ENCODE data around the gene TPK1.

The TPK1 gene

DNA sequence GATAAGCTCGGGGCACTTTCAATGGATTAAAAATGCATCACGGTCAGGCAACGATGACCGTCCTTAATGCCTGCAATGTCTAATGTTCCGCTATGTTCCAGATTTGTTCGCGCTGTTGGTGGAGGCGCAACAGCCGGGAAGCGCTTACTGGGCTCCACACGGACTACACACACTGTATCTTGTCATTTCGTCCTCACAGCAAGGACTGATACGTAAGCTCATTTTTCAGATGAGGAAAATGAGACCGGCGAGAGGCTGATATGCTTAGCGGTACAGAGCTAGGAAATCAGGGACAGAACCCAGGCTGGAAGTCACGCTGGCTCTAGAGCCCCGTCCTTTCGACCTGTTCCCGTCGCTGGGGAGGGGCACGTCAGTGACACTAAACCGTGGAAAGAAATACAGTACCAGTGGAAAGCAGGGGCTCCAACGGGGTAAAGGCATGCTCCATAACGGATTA lies 670 bp downstream of the TPK1 start:
- TF ChIP-seq, protein P1, sequence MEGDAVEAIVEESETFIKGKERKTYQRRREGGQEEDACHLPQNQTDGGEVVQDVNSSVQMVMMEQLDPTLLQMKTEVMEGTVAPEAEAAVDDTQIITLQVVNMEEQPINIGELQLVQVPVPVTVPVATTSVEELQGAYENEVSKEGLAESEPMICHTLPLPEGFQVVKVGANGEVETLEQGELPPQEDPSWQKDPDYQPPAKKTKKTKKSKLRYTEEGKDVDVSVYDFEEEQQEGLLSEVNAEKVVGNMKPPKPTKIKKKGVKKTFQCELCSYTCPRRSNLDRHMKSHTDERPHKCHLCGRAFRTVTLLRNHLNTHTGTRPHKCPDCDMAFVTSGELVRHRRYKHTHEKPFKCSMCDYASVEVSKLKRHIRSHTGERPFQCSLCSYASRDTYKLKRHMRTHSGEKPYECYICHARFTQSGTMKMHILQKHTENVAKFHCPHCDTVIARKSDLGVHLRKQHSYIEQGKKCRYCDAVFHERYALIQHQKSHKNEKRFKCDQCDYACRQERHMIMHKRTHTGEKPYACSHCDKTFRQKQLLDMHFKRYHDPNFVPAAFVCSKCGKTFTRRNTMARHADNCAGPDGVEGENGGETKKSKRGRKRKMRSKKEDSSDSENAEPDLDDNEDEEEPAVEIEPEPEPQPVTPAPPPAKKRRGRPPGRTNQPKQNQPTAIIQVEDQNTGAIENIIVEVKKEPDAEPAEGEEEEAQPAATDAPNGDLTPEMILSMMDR (IDR thresholded peaks at IDR 0.05; ENCODE audit: low read length): no peak
- TF ChIP-seq EZH2 (IDR thresholded peaks at IDR 0.05; ENCODE audit: borderline replicate concordance, low read length): no peak

DNA sequence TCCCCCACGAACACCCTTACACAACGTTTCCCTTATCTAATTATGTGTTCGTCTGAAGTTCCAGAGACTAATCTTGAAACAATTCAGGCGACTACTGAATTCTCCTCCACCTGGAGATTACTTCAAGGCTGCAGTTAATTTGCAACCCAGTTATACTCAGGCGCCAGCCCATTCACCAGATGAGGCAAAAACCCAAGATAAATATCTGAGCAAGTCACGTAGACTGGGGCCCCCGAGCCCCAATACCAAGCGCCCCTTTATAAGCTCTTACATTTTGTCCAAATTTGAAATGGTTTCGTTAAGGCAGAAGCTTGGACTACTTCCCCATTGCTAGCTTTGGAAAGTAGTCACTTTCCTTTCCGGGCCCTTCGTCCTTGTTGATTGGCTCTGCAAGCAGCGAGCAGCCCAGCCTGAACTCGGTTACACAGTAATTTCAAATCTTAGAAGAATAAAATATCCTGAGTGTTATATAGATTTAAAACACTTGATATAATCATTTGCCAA lies 1.2 kb downstream of the TPK1 start:
- H3K4me1 ChIP-seq (ENCODE audit: insufficient read depth, low read length, severe bottlenecking): peaks cover 18% of the 10 kb centered on the region
- H3K9ac ChIP-seq (ENCODE audit: low read length): peak overlapping the region; percentile 81
- H3F3A ChIP-seq (ENCODE audit: insufficient read depth, low read length): no peaks in the 10 kb centered on the region
- peak overlapping the region; percentile 45; the same call in 1 of the 2 replicates for H2AFZ ChIP-seq (ENCODE audit: low read length)
- peak overlapping the region; percentile 86 for H3K4me2 ChIP-seq (ENCODE audit: low read length)
- no peaks in the 10 kb centered on the region for H3K36me3 ChIP-seq (ENCODE audit: insufficient read depth, low read length)
- H4K20me1 ChIP-seq (ENCODE audit: insufficient read depth, low read length): no peaks in the 10 kb centered on the region
- no peaks in the 10 kb centered on the region for H3K9me2 ChIP-seq (ENCODE audit: low read depth, low read length)
- peak overlapping the region; percentile 53 for H3K27ac ChIP-seq (ENCODE audit: low read depth, low read length, poor library complexity, severe bottlenecking)
- no peaks in the 10 kb centered on the region for H3K9me3 ChIP-seq (ENCODE audit: low read length)
- peak overlapping the region; percentile 79 for H3K4me3 ChIP-seq (ENCODE audit: low read depth, low read length, poor library complexity, severe bottlenecking)
- TF ChIP-seq, protein P1 (IDR thresholded peaks at IDR 0.05; ENCODE audit: low read length): no peak
- TF ChIP-seq EZH2 (IDR thresholded peaks at IDR 0.05; ENCODE audit: borderline replicate concordance, low read length): no peak
- H3K27me3 ChIP-seq (ENCODE audit: insufficient read depth, low read length): no peaks in the 10 kb centered on the region
- H3K79me2 ChIP-seq (ENCODE audit: insufficient read depth, low read length): no peaks in the 10 kb centered on the region

More for the DNA sequence above, 670 bp downstream of the TPK1 start:
- H3K4me3 ChIP-seq (ENCODE audit: low read depth, low read length, poor library complexity, severe bottlenecking): peak overlapping the region; percentile 79
- peak overlapping the region; percentile 81 for H3K9ac ChIP-seq (ENCODE audit: low read length)
- no peaks in the 10 kb centered on the region for H3K9me3 ChIP-seq (ENCODE audit: low read length)
- H3K36me3 ChIP-seq (ENCODE audit: insufficient read depth, low read length): no peaks in the 10 kb centered on the region
- H3K4me2 ChIP-seq (ENCODE audit: low read length): peak overlapping the region; percentile 86
- H2AFZ ChIP-seq (ENCODE audit: low read length): peak overlapping the region; percentile 45; the same call in 1 of the 2 replicates
- peaks cover 18% of the 10 kb centered on the region for H3K4me1 ChIP-seq (ENCODE audit: insufficient read depth, low read length, severe bottlenecking)
- H3K27me3 ChIP-seq (ENCODE audit: insufficient read depth, low read length): no peaks in the 10 kb centered on the region
- H3K9me2 ChIP-seq (ENCODE audit: low read depth, low read length): no peaks in the 10 kb centered on the region
- peak overlapping the region; percentile 53 for H3K27ac ChIP-seq (ENCODE audit: low read depth, low read length, poor library complexity, severe bottlenecking)
- H3F3A ChIP-seq (ENCODE audit: insufficient read depth, low read length): no peaks in the 10 kb centered on the region
- no peaks in the 10 kb centered on the region for H3K79me2 ChIP-seq (ENCODE audit: insufficient read depth, low read length)
- H4K20me1 ChIP-seq (ENCODE audit: insufficient read depth, low read length): no peaks in the 10 kb centered on the region

DNA sequence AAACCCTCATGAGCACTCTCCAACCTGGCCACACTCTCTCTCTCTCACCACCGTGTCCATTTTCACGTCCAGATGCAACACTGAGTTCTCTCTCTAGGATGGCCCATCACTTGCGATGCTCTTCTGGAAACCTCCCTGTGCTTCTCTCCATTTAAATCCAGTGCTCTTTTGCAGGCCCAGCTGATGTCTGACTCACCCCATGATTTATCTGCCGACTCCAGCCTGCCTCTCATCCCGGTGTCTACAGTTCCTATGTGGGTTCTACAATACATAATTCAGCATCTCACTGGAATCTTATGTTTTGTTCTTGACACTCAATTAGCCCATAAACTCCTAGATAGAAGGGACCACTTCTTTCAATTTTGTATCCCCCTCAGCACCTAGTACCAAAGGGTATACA lies 5.0 kb downstream of the TPK1 start:
- H3K4me1 ChIP-seq (ENCODE audit: insufficient read depth, low read length, severe bottlenecking): peaks cover 14% of the 10 kb centered on the region
- H4K20me1 ChIP-seq (ENCODE audit: insufficient read depth, low read length): no peaks in the 10 kb centered on the region
- H3K27me3 ChIP-seq (ENCODE audit: insufficient read depth, low read length): no peaks in the 10 kb centered on the region
- no peaks in the 10 kb centered on the region for H3F3A ChIP-seq (ENCODE audit: insufficient read depth, low read length)
- no peak overlapping the region for H3K4me2 ChIP-seq (ENCODE audit: low read length)
- no peak overlapping the region for H3K4me3 ChIP-seq (ENCODE audit: low read depth, low read length, poor library complexity, severe bottlenecking)
- no peaks in the 10 kb centered on the region for H3K9me3 ChIP-seq (ENCODE audit: low read length)
- no peaks in the 10 kb centered on the region for H3K9me2 ChIP-seq (ENCODE audit: low read depth, low read length)
- no peak overlapping the region for H2AFZ ChIP-seq (ENCODE audit: low read length)
- no peak overlapping the region for H3K9ac ChIP-seq (ENCODE audit: low read length)
- H3K27ac ChIP-seq (ENCODE audit: low read depth, low read length, poor library complexity, severe bottlenecking): no peak overlapping the region
- no peaks in the 10 kb centered on the region for H3K36me3 ChIP-seq (ENCODE audit: insufficient read depth, low read length)
- H3K79me2 ChIP-seq (ENCODE audit: insufficient read depth, low read length): no peaks in the 10 kb centered on the region
- TF ChIP-seq, protein P1 (IDR thresholded peaks at IDR 0.05; ENCODE audit: low read length): no peak
- TF ChIP-seq EZH2 (IDR thresholded peaks at IDR 0.05; ENCODE audit: borderline replicate concordance, low read length): no peak

Data from OCI-LY1 (cell line).